SK-N-SH (cell line): Measurements from ENCODE around the gene EEF1E1. TPM values are rescaled to one million over a fixed set of nuclear protein-coding genes. Genes with fewer than 3 reads are reported as not detected.

Source experiments
- CTCF ChIA-PET: fragments of 300-600, 350-600 bp; formaldehyde crosslinking; extraction: SDS; loops from one replicate; lab custom pipeline; 2021; lab: Yijun Ruan, JAX
- POLR2A ChIA-PET: fragments of 350-600 bp; sonication (Branson Sonifier 250); formaldehyde crosslinking; extraction: SDS; loops from one replicate; lab custom pipeline; 2020; ENCODE audit warnings: antibody characterized with exemption, inconsistent platforms; lab: Yijun Ruan, JAX
- DNase-seq: peaks from one replicate; pipeline ENCODE4 v3.0.0; 2012
- H2AFZ ChIP-seq: fragments of 200-600 bp; sonication (generic); 2 replicates; pipeline ENCODE4 v1.8.1; 2016; ENCODE audit warnings: antibody characterized with exemption, mild to moderate bottlenecking, low read depth
- H3F3A ChIP-seq: fragments of 200-600 bp; sonication (generic); replicated peaks from 2 replicates; pipeline ENCODE3; 2016; ENCODE audit warnings: antibody characterized with exemption, mild to moderate bottlenecking; ENCODE audit not compliant: insufficient read depth
- H3K27ac ChIP-seq, 2 experiments: fragments of 200-500 bp in 1 of 2; fragments of 200-600 bp in 1 of 2; sonication (Bioruptor generic) in 1 of 2; sonication (generic), shearing (Covaris generic) in 1 of 2; 2 replicates each; pipeline versions ENCODE4 v1.5.1 to v1.6.1; 2014 to 2016; ENCODE audit warnings: low read depth in 2 of 2, inconsistent platforms in 1 of 2, low read length in 1 of 2, mild to moderate bottlenecking in 1 of 2, mixed read lengths in 1 of 2
- H3K27me3 ChIP-seq: fragments of 200-600 bp; sonication (generic), shearing (Covaris generic); 2 replicates; pipeline ENCODE4 v1.6.1; 2016; ENCODE audit warnings: mixed run types; ENCODE audit not compliant: insufficient read depth
- H3K36me3 ChIP-seq, 2 experiments: fragments of 200-500 bp in 1 of 2; fragments of 200-600 bp in 1 of 2; sonication (Bioruptor generic) in 1 of 2; sonication (generic) in 1 of 2; replicated peaks in 1 of 2; 2 replicates each; pipeline versions ENCODE3 to v1.5.1; 2014 to 2016; ENCODE audit warnings: low read length in 1 of 2, mild to moderate bottlenecking in 1 of 2; ENCODE audit not compliant: insufficient read depth in 2 of 2, control insufficient read depth in 1 of 2
- H3K4me1 ChIP-seq, 2 experiments: fragments of 200-500 bp in 1 of 2; fragments of 200-600 bp in 1 of 2; sonication (Bioruptor generic) in 1 of 2; sonication (generic), shearing (Covaris generic) in 1 of 2; 2 replicates each; pipeline versions ENCODE4 v1.5.1 to v1.6.1; 2014 to 2016; ENCODE audit warnings: low read depth in 1 of 2, low read length in 1 of 2, mixed run types in 1 of 2; ENCODE audit not compliant: insufficient read depth in 2 of 2, control insufficient read depth in 1 of 2
- H3K4me2 ChIP-seq: fragments of 200-600 bp; sonication (generic), shearing (Covaris generic); 2 replicates; pipeline ENCODE4 v1.6.1; 2017; ENCODE audit warnings: mixed run types
- H3K4me3 ChIP-seq, 2 experiments: fragments of 200-500 bp in 1 of 2; fragments of 200-600 bp in 1 of 2; sonication (Bioruptor generic) in 1 of 2; sonication (generic), shearing (Covaris generic) in 1 of 2; 2 replicates each; pipeline versions ENCODE4 v1.5.1 to v1.8.1; 2014 to 2016; ENCODE audit warnings: low read depth in 2 of 2, inconsistent platforms in 1 of 2, low read length in 1 of 2, mild to moderate bottlenecking in 1 of 2, mixed read lengths in 1 of 2, moderate library complexity in 1 of 2
- H3K79me2 ChIP-seq: fragments of 200-600 bp; sonication (generic); 2 replicates; pipeline ENCODE4 v1.8.1; 2017; ENCODE audit warnings: mild to moderate bottlenecking; ENCODE audit not compliant: insufficient read depth
- H3K9ac ChIP-seq: fragments of 200-600 bp; sonication (generic); 2 replicates; pipeline ENCODE4 v1.6.1; 2017; ENCODE audit warnings: mixed run types
- H3K9me2 ChIP-seq: fragments of 200-600 bp; sonication (generic); 2 replicates; pipeline ENCODE4 v1.6.1; 2017; ENCODE audit warnings: mixed run types
- H3K9me3 ChIP-seq: fragments of 200-600 bp; sonication (generic); 2 replicates; pipeline ENCODE4 v1.6.1; 2017; ENCODE audit warnings: mixed run types, mild to moderate bottlenecking, moderate library complexity
- H4K20me1 ChIP-seq: fragments of 200-600 bp; sonication (generic); 2 replicates; pipeline ENCODE4 v1.6.1; 2017; ENCODE audit warnings: mild to moderate bottlenecking, mixed run types; ENCODE audit not compliant: insufficient read depth
- CHD2 ChIP-seq: fragments of 150-350 bp; IDR thresholded peaks from 2 replicates; pipeline ENCODE4 v1.6.1; 2018; ENCODE audit warnings: low read length; ENCODE audit not compliant: partially characterized antibody
- EP300 ChIP-seq, 2 experiments: IDR thresholded peaks; 2 replicates each; pipeline versions ENCODE4 v1.4.0 to v1.6.1; 2012; ENCODE audit warnings: borderline replicate concordance in 1 of 2, low read depth in 1 of 2, low read length in 1 of 2
- EZH2phosphoT487 ChIP-seq: fragments of 200-600 bp; sonication (generic); IDR thresholded peaks from 2 replicates; pipeline ENCODE4 v1.6.1; 2017; ENCODE audit warnings: low read depth, mixed run types, mild to moderate bottlenecking, antibody characterized with exemption, moderate library complexity, borderline replicate concordance
- GATA2 ChIP-seq: sonication (generic); formaldehyde crosslinking; IDR thresholded peaks from 2 replicates; pipeline ENCODE4 v1.5.0; 2020; ENCODE audit warnings: mild to moderate bottlenecking, missing genetic modification reagents
- JUND ChIP-seq: IDR thresholded peaks from 2 replicates; pipeline ENCODE4 v1.4.0; 2012
- NFIC ChIP-seq: IDR thresholded peaks from 2 replicates; pipeline ENCODE4 v1.4.0; 2012; ENCODE audit warnings: borderline replicate concordance
- RAD21 ChIP-seq: IDR thresholded peaks from 2 replicates; pipeline ENCODE4 v1.6.1; 2012; ENCODE audit warnings: mild to moderate bottlenecking, low read length
- TEAD4 ChIP-seq: IDR thresholded peaks from 2 replicates; pipeline ENCODE4 v1.4.0; 2012; ENCODE audit warnings: mild to moderate bottlenecking, borderline replicate concordance; ENCODE audit not compliant: insufficient read depth
- YY1 ChIP-seq: IDR thresholded peaks from 2 replicates; pipeline ENCODE4 v1.4.0; 2012; ENCODE audit warnings: low read depth, mild to moderate bottlenecking
- WGBS: methylation state at CpG from one replicate; pipeline ENCODE4 v1.1.6; 2017; ENCODE audit warnings: low lambda C conversion rate; 5-methylcytosine and 5-hydroxymethylcytosine counted together
- polyA plus RNA-seq, 3 experiments: library from polyadenylated mRNA; depleted of rRNA; stranded (reverse); fragments of >200 nt; gene quantifications; 2 replicates each; pipeline ENCODE4 v1.2.3, GENCODE V29; 2012
- TF ChIP-seq, protein P1 (sequence below): IDR thresholded peaks from 2 replicates; pipeline ENCODE4; 2012
- TF ChIP-seq, protein P2 (sequence below): fragments of 200-600 bp; sonication (generic); IDR thresholded peaks from 2 replicates; pipeline ENCODE4 v1.6.1; 2017; ENCODE audit warnings: antibody characterized with exemption, mild to moderate bottlenecking, moderate library complexity
- TF ChIP-seq, protein P3 (sequence below): fragments of 150-350 bp; IDR thresholded peaks from 2 replicates; pipeline ENCODE4 v1.6.1; 2016; ENCODE audit warnings: mild to moderate bottlenecking, low read depth, low read length
- TF ChIP-seq, protein P4 (sequence below): fragments of 150-350 bp; IDR thresholded peaks from 2 replicates; pipeline ENCODE4 v1.6.1; 2017; ENCODE audit warnings: antibody characterized with exemption, low read length, low read depth, borderline replicate concordance

Gene EEF1E1
- polyA plus RNA-seq, 1 of the 3 experiments (the other 2 are of a cell fraction) = 60.8 TPM

GRCh38 chr6:8082572-8082953 is 19.8 kb downstream of the EEF1E1 start:
- no peak overlapping the region for H2AFZ ChIP-seq
- H3K4me1 ChIP-seq = peaks cover 0 to 45% of the 10 kb centered on the region in 2 experiments; a peak in 3 of 4 replicates
- no peaks in the 10 kb centered on the region for H3K9me3 ChIP-seq
- TF ChIP-seq, protein P1, sequence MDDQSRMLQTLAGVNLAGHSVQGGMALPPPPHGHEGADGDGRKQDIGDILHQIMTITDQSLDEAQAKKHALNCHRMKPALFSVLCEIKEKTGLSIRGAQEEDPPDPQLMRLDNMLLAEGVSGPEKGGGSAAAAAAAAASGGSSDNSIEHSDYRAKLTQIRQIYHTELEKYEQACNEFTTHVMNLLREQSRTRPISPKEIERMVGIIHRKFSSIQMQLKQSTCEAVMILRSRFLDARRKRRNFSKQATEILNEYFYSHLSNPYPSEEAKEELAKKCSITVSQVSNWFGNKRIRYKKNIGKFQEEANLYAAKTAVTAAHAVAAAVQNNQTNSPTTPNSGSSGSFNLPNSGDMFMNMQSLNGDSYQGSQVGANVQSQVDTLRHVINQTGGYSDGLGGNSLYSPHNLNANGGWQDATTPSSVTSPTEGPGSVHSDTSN = no peak
- TF ChIP-seq, protein P2, sequence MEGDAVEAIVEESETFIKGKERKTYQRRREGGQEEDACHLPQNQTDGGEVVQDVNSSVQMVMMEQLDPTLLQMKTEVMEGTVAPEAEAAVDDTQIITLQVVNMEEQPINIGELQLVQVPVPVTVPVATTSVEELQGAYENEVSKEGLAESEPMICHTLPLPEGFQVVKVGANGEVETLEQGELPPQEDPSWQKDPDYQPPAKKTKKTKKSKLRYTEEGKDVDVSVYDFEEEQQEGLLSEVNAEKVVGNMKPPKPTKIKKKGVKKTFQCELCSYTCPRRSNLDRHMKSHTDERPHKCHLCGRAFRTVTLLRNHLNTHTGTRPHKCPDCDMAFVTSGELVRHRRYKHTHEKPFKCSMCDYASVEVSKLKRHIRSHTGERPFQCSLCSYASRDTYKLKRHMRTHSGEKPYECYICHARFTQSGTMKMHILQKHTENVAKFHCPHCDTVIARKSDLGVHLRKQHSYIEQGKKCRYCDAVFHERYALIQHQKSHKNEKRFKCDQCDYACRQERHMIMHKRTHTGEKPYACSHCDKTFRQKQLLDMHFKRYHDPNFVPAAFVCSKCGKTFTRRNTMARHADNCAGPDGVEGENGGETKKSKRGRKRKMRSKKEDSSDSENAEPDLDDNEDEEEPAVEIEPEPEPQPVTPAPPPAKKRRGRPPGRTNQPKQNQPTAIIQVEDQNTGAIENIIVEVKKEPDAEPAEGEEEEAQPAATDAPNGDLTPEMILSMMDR = no peak
- TF ChIP-seq JUND (no peak), RAD21 (no peak), EP300 (IDR thresholded peaks at IDR 0.05; ENCODE audit: borderline replicate concordance in 1 of 2, low read depth in 1 of 2, low read length in 1 of 2) (no peak), EZH2phosphoT487 (no peak), YY1 (no peak), TEAD4 (no peak), GATA2 (CRISPR knock-in tag) (no peak), NFIC (no peak), CHD2 (no peak)
- TF ChIP-seq, protein P3, sequence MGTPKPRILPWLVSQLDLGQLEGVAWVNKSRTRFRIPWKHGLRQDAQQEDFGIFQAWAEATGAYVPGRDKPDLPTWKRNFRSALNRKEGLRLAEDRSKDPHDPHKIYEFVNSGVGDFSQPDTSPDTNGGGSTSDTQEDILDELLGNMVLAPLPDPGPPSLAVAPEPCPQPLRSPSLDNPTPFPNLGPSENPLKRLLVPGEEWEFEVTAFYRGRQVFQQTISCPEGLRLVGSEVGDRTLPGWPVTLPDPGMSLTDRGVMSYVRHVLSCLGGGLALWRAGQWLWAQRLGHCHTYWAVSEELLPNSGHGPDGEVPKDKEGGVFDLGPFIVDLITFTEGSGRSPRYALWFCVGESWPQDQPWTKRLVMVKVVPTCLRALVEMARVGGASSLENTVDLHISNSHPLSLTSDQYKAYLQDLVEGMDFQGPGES = no peak
- H3K9ac ChIP-seq = peak overlapping the region; percentile 59; the same call in 1 of the 2 replicates
- no peaks in the 10 kb centered on the region for H3K9me2 ChIP-seq
- no peaks in the 10 kb centered on the region for H3K27me3 ChIP-seq
- ChIA-PET POLR2A (no interaction called here), CTCF (no interaction called here)
- H3F3A ChIP-seq = peaks cover 33% of the 10 kb centered on the region
- no peaks in the 10 kb centered on the region for H4K20me1 ChIP-seq
- WGBS = 100% methylated on average over 1 of the region's 1 CpG
- DNase-seq = no peak
- peak overlapping the region; percentile 68 for H3K4me2 ChIP-seq
- H3K4me3 ChIP-seq = no peak overlapping the region
- H3K27ac ChIP-seq = peak overlapping the region in 1 of 2 experiments; percentile 92; a peak in 2 of 4 replicates
- H3K36me3 ChIP-seq = peaks cover 15 to 17% of the 10 kb centered on the region in 2 experiments
- H3K79me2 ChIP-seq = peaks cover 26% of the 10 kb centered on the region; the same call in 1 of the 2 replicates

DNA sequence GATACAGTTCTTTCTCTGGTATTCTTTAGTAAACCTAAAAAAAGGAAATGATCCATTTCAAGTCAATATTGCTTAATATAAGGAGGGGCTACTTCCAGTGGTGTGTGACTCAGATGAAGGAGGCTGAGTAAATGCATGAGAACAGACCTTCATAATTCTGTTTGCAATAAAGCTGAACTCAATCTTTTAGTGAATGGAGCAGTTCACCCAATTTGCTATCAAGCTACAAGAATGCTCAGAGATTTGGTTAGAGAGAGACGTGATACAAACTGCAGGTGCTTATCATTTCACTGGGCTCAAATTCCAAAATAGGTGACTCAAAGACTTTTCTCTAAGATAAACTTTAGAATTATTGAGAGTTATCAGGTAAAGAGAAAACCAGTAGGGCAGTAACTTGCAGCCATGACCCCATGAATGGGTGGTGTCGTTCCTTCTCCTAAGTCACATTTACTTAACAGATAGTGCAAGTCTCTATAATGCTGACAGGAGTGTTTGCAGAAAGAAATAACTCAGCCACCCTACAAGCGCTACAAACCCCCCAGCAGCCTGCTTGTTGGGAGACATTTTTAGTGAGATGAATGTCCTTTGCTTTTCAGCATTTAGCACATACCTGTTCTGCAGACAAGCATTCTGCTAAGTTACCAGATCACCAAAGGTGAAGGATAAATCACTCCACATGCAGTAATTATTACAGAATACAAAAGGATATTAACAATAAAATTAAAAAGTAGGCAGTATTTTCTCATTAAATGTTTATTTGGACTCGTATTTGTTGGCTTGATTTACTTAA is 21.8 kb downstream of the EEF1E1 start:
- H3F3A ChIP-seq = peaks cover 33% of the 10 kb centered on the region
- POLR2A ChIA-PET = no interaction called here
- H2AFZ ChIP-seq = no peak overlapping the region
- H3K4me2 ChIP-seq = no peak overlapping the region
- TF ChIP-seq RAD21 = no peak
- TF ChIP-seq, protein P4, sequence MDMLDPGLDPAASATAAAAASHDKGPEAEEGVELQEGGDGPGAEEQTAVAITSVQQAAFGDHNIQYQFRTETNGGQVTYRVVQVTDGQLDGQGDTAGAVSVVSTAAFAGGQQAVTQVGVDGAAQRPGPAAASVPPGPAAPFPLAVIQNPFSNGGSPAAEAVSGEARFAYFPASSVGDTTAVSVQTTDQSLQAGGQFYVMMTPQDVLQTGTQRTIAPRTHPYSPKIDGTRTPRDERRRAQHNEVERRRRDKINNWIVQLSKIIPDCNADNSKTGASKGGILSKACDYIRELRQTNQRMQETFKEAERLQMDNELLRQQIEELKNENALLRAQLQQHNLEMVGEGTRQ = no peak
- CTCF ChIA-PET = no interaction called here
- H3K9me3 ChIP-seq = no peaks in the 10 kb centered on the region
- H3K9me2 ChIP-seq = no peaks in the 10 kb centered on the region
- peaks cover 26% of the 10 kb centered on the region; the same call in 1 of the 2 replicates for H3K79me2 ChIP-seq
- H3K9ac ChIP-seq = no peak overlapping the region
- WGBS = 69% methylated on average over 4 of the region's 4 CpGs
- peaks cover 8% of the 10 kb centered on the region in 2 experiments for H3K36me3 ChIP-seq
- DNase-seq = no peak
- H4K20me1 ChIP-seq = no peaks in the 10 kb centered on the region
- peaks cover 0 to 41% of the 10 kb centered on the region in 2 experiments; a peak in 3 of 4 replicates for H3K4me1 ChIP-seq
- H3K4me3 ChIP-seq = no peak overlapping the region
- no peaks in the 10 kb centered on the region for H3K27me3 ChIP-seq
- H3K27ac ChIP-seq = no peak overlapping the region
